ENCODE measurements around the gene RASGRF2. TPM values are rescaled to one million over a fixed set of nuclear protein-coding genes. Genes with fewer than 3 reads are reported as not detected.

Gene RASGRF2
- total RNA-seq, 4 donors from 2014 or later: 3.8 to 9.1 (median 5.3) TPM

- Histone ChIP-seq H3K9me3 (peaks cover 0 to 6% (median 0%) of the 10 kb centered on the region in 3 donors), H3K36me3 (no peaks in the 10 kb centered on the region), H3K4me3 (no peak overlapping the region), H3K27ac (no peak overlapping the region), H3K27me3 (no peaks in the 10 kb centered on the region), H3K4me1 (no peaks in the 10 kb centered on the region)
- no peak for ATAC-seq
- TF ChIP-seq POLR2A (IDR thresholded peaks at IDR 0.05) (no peak), EP300 (IDR thresholded peaks at IDR 0.05) (no peak), POLR2AphosphoS5 (IDR thresholded peaks at IDR 0.05) (no peak), CTCF (IDR thresholded peaks at IDR 0.05) (no peak)
- WGBS, 2 donors (ENCODE audit: low coverage in 1 of 2): 58% methylated on average over 2 of the region's 2 CpGs
Measured at GRCh38 chr5:81134066-81134465, 173.9 kb downstream of the RASGRF2 start.

- Histone ChIP-seq H3K4me1 (no peaks in the 10 kb centered on the region), H3K4me3 (no peak overlapping the region), H3K27me3 (no peaks in the 10 kb centered on the region), H3K36me3 (no peaks in the 10 kb centered on the region), H3K9me3 (peaks cover 0 to 6% (median 0%) of the 10 kb centered on the region in 3 donors), H3K27ac (no peak overlapping the region)
- no peak for ATAC-seq
- TF ChIP-seq POLR2AphosphoS5 (IDR thresholded peaks at IDR 0.05): no peak
Measured at GRCh38 chr5:81134566-81134965, 174.4 kb downstream of the RASGRF2 start.

GRCh38 chr5:81136557-81136956 is 176.4 kb downstream of the RASGRF2 start:
- Histone ChIP-seq H3K4me1 (peaks cover 0 to 13% (median 5%) of the 10 kb centered on the region in 3 donors), H3K4me3 (no peak overlapping the region), H3K27me3 (no peaks in the 10 kb centered on the region), H3K9me3 (peaks cover 0 to 6% (median 0%) of the 10 kb centered on the region in 3 donors), H3K27ac (no peak overlapping the region), H3K36me3 (no peaks in the 10 kb centered on the region)
- TF ChIP-seq EP300 (IDR thresholded peaks at IDR 0.05): no peak
- ATAC-seq: no peak
- WGBS, 2 donors (ENCODE audit: low coverage in 1 of 2): 65 to 72% methylated on average over 2 to 3 of the region's 3 CpGs

GRCh38 chr5:81137833-81138232 is 177.7 kb downstream of the RASGRF2 start:
- Histone ChIP-seq H3K27me3 (no peaks in the 10 kb centered on the region), H3K36me3 (no peaks in the 10 kb centered on the region), H3K4me1 (peaks cover 0 to 13% (median 5%) of the 10 kb centered on the region in 3 donors), H3K27ac (no peak overlapping the region), H3K9me3 (peaks cover 0 to 6% (median 0%) of the 10 kb centered on the region in 3 donors), H3K4me3 (no peak overlapping the region)
- 86 to 100% methylated on average over 1 to 2 of the region's 2 CpGs for WGBS, 2 donors (ENCODE audit: low coverage in 1 of 2)
- no peak for TF ChIP-seq EP300 (IDR thresholded peaks at IDR 0.05)
- TF ChIP-seq CTCF (IDR thresholded peaks at IDR 0.05): no peak
- TF ChIP-seq POLR2A (IDR thresholded peaks at IDR 0.05): no peak
- no peak for TF ChIP-seq POLR2AphosphoS5 (IDR thresholded peaks at IDR 0.05)
- ATAC-seq: no peak

GRCh38 chr5:81140441-81140840 is 180.3 kb downstream of the RASGRF2 start:
- Histone ChIP-seq H3K27ac (no peak overlapping the region), H3K27me3 (no peaks in the 10 kb centered on the region), H3K4me1 (peaks cover 0 to 13% (median 5%) of the 10 kb centered on the region in 3 donors), H3K9me3 (peaks cover 0 to 6% (median 0%) of the 10 kb centered on the region in 3 donors), H3K36me3 (no peaks in the 10 kb centered on the region), H3K4me3 (no peak overlapping the region)
- ATAC-seq: no peak
- WGBS, 2 donors (ENCODE audit: low coverage in 1 of 2): 43 to 57% methylated on average over 3 to 4 of the region's 4 CpGs
- no peak for TF ChIP-seq EP300 (IDR thresholded peaks at IDR 0.05)
- no peak for TF ChIP-seq POLR2AphosphoS5 (IDR thresholded peaks at IDR 0.05)
- TF ChIP-seq POLR2A (IDR thresholded peaks at IDR 0.05): no peak
- TF ChIP-seq CTCF (IDR thresholded peaks at IDR 0.05): no peak

- TF ChIP-seq POLR2A (IDR thresholded peaks at IDR 0.05): no peak
- no peak for TF ChIP-seq CTCF (IDR thresholded peaks at IDR 0.05)
- TF ChIP-seq POLR2AphosphoS5 (IDR thresholded peaks at IDR 0.05): no peak
- no peak for TF ChIP-seq EP300 (IDR thresholded peaks at IDR 0.05)
- no peak for ATAC-seq
- H3K36me3 ChIP-seq: no peaks in the 10 kb centered on the region
Measured at GRCh38 chr5:81140943-81141342, 180.8 kb downstream of the RASGRF2 start.

More at GRCh38 chr5:81140943-81141342, 180.8 kb downstream of the RASGRF2 start:
- 40 to 50% methylated on average over 1 of the region's 1 CpG for WGBS, 2 donors (ENCODE audit: low coverage in 1 of 2)
- H3K27ac ChIP-seq: no peak overlapping the region
- no peaks in the 10 kb centered on the region for H3K27me3 ChIP-seq
- H3K9me3 ChIP-seq: peaks cover 0 to 6% (median 0%) of the 10 kb centered on the region in 3 donors
- H3K4me3 ChIP-seq: no peak overlapping the region
- H3K4me1 ChIP-seq: peaks cover 0 to 13% (median 5%) of the 10 kb centered on the region in 3 donors
